Lower lobe of right lung (tissue), 2 donors: ENCODE data around the gene CTNNA2. TPM values are rescaled to one million over a fixed set of nuclear protein-coding genes. Genes with fewer than 3 reads are reported as not detected.

Source experiments
- ATAC-seq, 2 donors: fragments of 200-7000 bp; cut with Tn5 transposase; one replicate each; pipeline ENCODE4 v1.9.1; 2020 to 2022; ENCODE audit warnings: mild to moderate bottlenecking in 2 of 2, moderate library complexity in 2 of 2
- DNase-seq: peaks from one replicate; pipeline ENCODE4 v3.0.0-alpha.2; 2020
- H3K27ac ChIP-seq: fragments of 200-600 bp; one replicate; pipeline ENCODE4 v1.8.0; 2022
- H3K27me3 ChIP-seq: fragments of 200-600 bp; one replicate; pipeline ENCODE4 v1.8.0; 2022; ENCODE audit warnings: low read depth
- H3K36me3 ChIP-seq: fragments of 200-600 bp; one replicate; pipeline ENCODE4 v1.8.0; 2022; ENCODE audit warnings: mild to moderate bottlenecking
- H3K4me1 ChIP-seq: fragments of 200-600 bp; one replicate; pipeline ENCODE4 v1.8.0; 2022
- H3K4me3 ChIP-seq: fragments of 200-600 bp; one replicate; pipeline ENCODE4 v1.8.0; 2022; ENCODE audit warnings: mild to moderate bottlenecking
- H3K9me3 ChIP-seq: fragments of 200-600 bp; one replicate; pipeline ENCODE4 v1.8.0; 2022
- CTCF ChIP-seq: fragments of 200-600 bp; IDR thresholded peaks from one replicate; pipeline ENCODE4 v1.8.0; 2022; ENCODE audit warnings: antibody characterized with exemption, mild to moderate bottlenecking
- intact Hi-C: fragments of 100-400 bp; cut with DNase I; formaldehyde crosslinking; loops from one replicate; pipeline ENCODE4 v1.11.0; 2022
- total RNA-seq: library from RNA; stranded (reverse); fragmentation: NEBNext Ultra II Directional; extraction: Animal tissue kit (Norgen Biotek cat#: 25700); gene quantifications from one replicate; pipeline ENCODE4 v1.2.1, GENCODE V29; 2021
- donor health status: DM: no; HTN: yes; CAD: no; lungs with severe emphysema.

The CTNNA2 gene
- total RNA-seq, 1 donor from 2014 or later = not detected

- Histone ChIP-seq H3K9me3 (no peaks in the 10 kb centered on the region), H3K27ac (no peak overlapping the region), H3K4me3 (no peak overlapping the region), H3K27me3 (no peaks in the 10 kb centered on the region), H3K36me3 (no peaks in the 10 kb centered on the region), H3K4me1 (no peaks in the 10 kb centered on the region)
- no peak for TF ChIP-seq CTCF
- DNase-seq = no peak
- no peak for ATAC-seq
- intact Hi-C loops = no loop called here
These were observed 963.8 kb downstream of the CTNNA2 start for GRCh38 chr2:80476535-80477117.

- DNase-seq (no peak), ATAC-seq (no peak)
- H3K27me3 ChIP-seq = no peaks in the 10 kb centered on the region
- no peak overlapping the region for H3K4me3 ChIP-seq
- no peaks in the 10 kb centered on the region for H3K4me1 ChIP-seq
- TF ChIP-seq CTCF = no peak
- H3K36me3 ChIP-seq = no peaks in the 10 kb centered on the region
- intact Hi-C loops = no loop called here
- H3K27ac ChIP-seq = no peak overlapping the region
- H3K9me3 ChIP-seq = no peaks in the 10 kb centered on the region
These were observed 969.4 kb downstream of the CTNNA2 start for GRCh38 chr2:80482276-80482675.

- ATAC-seq = no peak
- intact Hi-C loops = no loop called here
- Histone ChIP-seq H3K36me3 (no peaks in the 10 kb centered on the region), H3K9me3 (no peaks in the 10 kb centered on the region), H3K4me1 (no peaks in the 10 kb centered on the region), H3K4me3 (no peak overlapping the region), H3K27me3 (no peaks in the 10 kb centered on the region), H3K27ac (no peak overlapping the region)
- TF ChIP-seq CTCF = no peak
- DNase-seq = no peak
These were observed 976.9 kb downstream of the CTNNA2 start for GRCh38 chr2:80489717-80490116.

- no peak for ATAC-seq
- intact Hi-C loops = no loop called here
These were observed 978.1 kb downstream of the CTNNA2 start for GRCh38 chr2:80490964-80491363.

GRCh38 chr2:80496346-80496745 is 983.5 kb downstream of the CTNNA2 start:
- Histone ChIP-seq H3K27me3 (no peaks in the 10 kb centered on the region), H3K9me3 (no peaks in the 10 kb centered on the region), H3K27ac (no peak overlapping the region), H3K4me1 (no peaks in the 10 kb centered on the region), H3K4me3 (no peak overlapping the region), H3K36me3 (no peaks in the 10 kb centered on the region)
- ATAC-seq = no peak
- no peak for DNase-seq
- no peak for TF ChIP-seq CTCF
- intact Hi-C loops = no loop called here

More at GRCh38 chr2:80490964-80491363, 978.1 kb downstream of the CTNNA2 start:
- H3K9me3 ChIP-seq = no peaks in the 10 kb centered on the region
- H3K4me3 ChIP-seq = no peak overlapping the region
- H3K36me3 ChIP-seq = no peaks in the 10 kb centered on the region
- no peak overlapping the region for H3K27ac ChIP-seq
- no peaks in the 10 kb centered on the region for H3K4me1 ChIP-seq
- DNase-seq = no peak
- no peaks in the 10 kb centered on the region for H3K27me3 ChIP-seq
- no peak for TF ChIP-seq CTCF
